H9 (cell line): Measurements from ENCODE around the gene PTPRN2. TPM values are rescaled to one million over a fixed set of nuclear protein-coding genes. Genes with fewer than 3 reads are reported as not detected.

Experiments used
- DNase-seq: peaks from one replicate; pipeline ENCODE4 v3.0.0-alpha.2; 2017
- H2AFZ ChIP-seq: one replicate; pipeline ENCODE4 v1.6.1; 2013; ENCODE audit warnings: mild to moderate bottlenecking, low read length, control low read depth, moderate library complexity
- H2AK5ac ChIP-seq: 2 replicates; pipeline ENCODE4 v1.6.1; 2013; ENCODE audit warnings: low read length, control low read depth, mixed read lengths; ENCODE audit not compliant: insufficient read length
- H2BK120ac ChIP-seq: one replicate; pipeline ENCODE4 v1.6.1; 2013; ENCODE audit warnings: low read depth, mild to moderate bottlenecking, low read length, control low read depth, inconsistent platforms; ENCODE audit not compliant: poor library complexity, severe bottlenecking
- H2BK12ac ChIP-seq: 2 replicates; pipeline ENCODE4 v1.6.1; 2013; ENCODE audit warnings: low read length, control low read depth, mixed read lengths, low read depth; ENCODE audit not compliant: insufficient read length
- H2BK15ac ChIP-seq: 2 replicates; pipeline ENCODE4 v1.6.1; 2013; ENCODE audit warnings: low read depth, low read length, control low read depth
- H2BK20ac ChIP-seq: one replicate; pipeline ENCODE4 v1.6.1; 2013; ENCODE audit warnings: low read depth, mild to moderate bottlenecking, low read length, control low read depth, inconsistent platforms; ENCODE audit not compliant: poor library complexity, severe bottlenecking
- H2BK5ac ChIP-seq: 2 replicates; pipeline ENCODE4 v1.6.1; 2013; ENCODE audit warnings: low read length, control low read depth, mixed read lengths; ENCODE audit not compliant: insufficient read length
- H3K14ac ChIP-seq: 2 replicates; pipeline ENCODE4 v1.6.1; 2013; ENCODE audit warnings: low read length, control low read depth; ENCODE audit not compliant: insufficient read depth
- H3K18ac ChIP-seq: 2 replicates; pipeline ENCODE4 v1.6.1; 2013; ENCODE audit warnings: low read depth, mild to moderate bottlenecking, mixed read lengths, low read length, control low read depth; ENCODE audit not compliant: insufficient read length
- H3K23ac ChIP-seq: 2 replicates; pipeline ENCODE4 v1.6.1; 2013; ENCODE audit warnings: low read length, control low read depth, mixed read lengths, low read depth; ENCODE audit not compliant: insufficient read length
- H3K23me2 ChIP-seq: 2 replicates; pipeline ENCODE4 v1.6.1; 2013; ENCODE audit warnings: low read depth, mild to moderate bottlenecking, mixed read lengths, low read length, control low read depth; ENCODE audit not compliant: insufficient read length, poor library complexity, severe bottlenecking
- H3K27ac ChIP-seq: 2 replicates; pipeline ENCODE4 v1.5.1; 2013; ENCODE audit warnings: low read length, control low read depth, mixed read lengths, low read depth; ENCODE audit not compliant: insufficient read length
- H3K27me3 ChIP-seq: 2 replicates; pipeline ENCODE4 v1.6.1; 2013; ENCODE audit warnings: low read length, control low read depth, inconsistent platforms; ENCODE audit not compliant: insufficient read depth
- H3K4ac ChIP-seq: 2 replicates; pipeline ENCODE4 v1.6.1; 2013; ENCODE audit warnings: low read depth, mild to moderate bottlenecking, control low read depth, inconsistent platforms, low read length, moderate library complexity
- H3K4me1 ChIP-seq: 2 replicates; pipeline ENCODE4 v1.6.1; 2013; ENCODE audit warnings: low read length, control low read depth, inconsistent platforms; ENCODE audit not compliant: insufficient read depth
- H3K4me2 ChIP-seq: 2 replicates; pipeline ENCODE4 v1.6.1; 2013; ENCODE audit warnings: low read length, control low read depth, mixed read lengths; ENCODE audit not compliant: insufficient read length, insufficient read depth
- H3K56ac ChIP-seq: 2 replicates; pipeline ENCODE4 v1.6.1; 2013; ENCODE audit warnings: low read depth, mild to moderate bottlenecking, mixed read lengths, low read length, control low read depth; ENCODE audit not compliant: insufficient read length
- H3K79me1 ChIP-seq: 2 replicates; pipeline ENCODE4 v1.6.1; 2013; ENCODE audit warnings: low read depth, mild to moderate bottlenecking, moderate library complexity, low read length, control low read depth, inconsistent platforms; ENCODE audit not compliant: insufficient read depth, poor library complexity, severe bottlenecking
- H3K79me2 ChIP-seq: 2 replicates; pipeline ENCODE4 v1.6.1; 2013; ENCODE audit warnings: low read length, control low read depth, inconsistent platforms; ENCODE audit not compliant: insufficient read depth
- H3K9ac ChIP-seq: 2 replicates; pipeline ENCODE4 v1.6.1; 2013; ENCODE audit warnings: low read length, control low read depth, mixed read lengths; ENCODE audit not compliant: insufficient read length; ENCODE audit errors: extremely low read depth
- H3K9me3 ChIP-seq: one replicate; pipeline ENCODE4 v1.6.1; 2013; ENCODE audit warnings: low read depth, low read length, inconsistent platforms; ENCODE audit not compliant: control insufficient read depth
- H3T11ph ChIP-seq: one replicate; pipeline ENCODE4 v1.6.1; 2013; ENCODE audit warnings: mild to moderate bottlenecking, low read length, control low read depth, inconsistent platforms
- H4K20me1 ChIP-seq: one replicate; pipeline ENCODE4 v1.6.1; 2013; ENCODE audit not compliant: control insufficient read depth, insufficient read length, insufficient read depth
- H4K5ac ChIP-seq: 2 replicates; pipeline ENCODE4 v1.6.1; 2013; ENCODE audit warnings: low read depth, mild to moderate bottlenecking, mixed read lengths, low read length, control low read depth; ENCODE audit not compliant: insufficient read length
- H4K8ac ChIP-seq: replicated peaks from 2 replicates; pipeline ENCODE4 v1.6.1; 2013; ENCODE audit warnings: low read length, control low read depth, mixed read lengths, low read depth; ENCODE audit not compliant: insufficient read length
- H4K91ac ChIP-seq: 2 replicates; pipeline ENCODE4 v1.6.1; 2013; ENCODE audit warnings: low read depth, mild to moderate bottlenecking, moderate library complexity, mixed read lengths, low read length, control low read depth; ENCODE audit not compliant: insufficient read length
- H3K27ac Mint-ChIP-seq, 3 experiments: 2 replicates in 2 of 3; 3 replicates in 1 of 3; pipeline ENCODE4 v1.8.0; 2020 to 2021; ENCODE audit warnings: mixed read lengths in 3 of 3, mild to moderate bottlenecking in 1 of 3, moderate library complexity in 1 of 3
- H3K27me3 Mint-ChIP-seq: 2 replicates; pipeline ENCODE4 v1.8.0; 2021; ENCODE audit warnings: low read depth, mild to moderate bottlenecking, moderate library complexity, mixed read lengths
- H3K36me3 Mint-ChIP-seq, 3 experiments: 2 replicates in 2 of 3; 3 replicates in 1 of 3; pipeline ENCODE4 v1.8.0; 2020 to 2021; ENCODE audit warnings: low read depth in 3 of 3, mixed read lengths in 3 of 3; ENCODE audit not compliant: insufficient read depth in 1 of 3
- H3K4me1 Mint-ChIP-seq, 2 experiments: 2 replicates each; pipeline ENCODE4 v1.8.0; 2020; ENCODE audit warnings: mixed read lengths in 2 of 2
- H3K4me3 Mint-ChIP-seq, 2 experiments: 2 replicates in 1 of 2; 3 replicates in 1 of 2; pipeline ENCODE4 v1.8.0; 2020 to 2021; ENCODE audit warnings: mild to moderate bottlenecking in 2 of 2, mixed read lengths in 2 of 2, moderate library complexity in 1 of 2
- H3K9me3 Mint-ChIP-seq, 2 experiments: 2 replicates in 1 of 2; 3 replicates in 1 of 2; pipeline ENCODE4 v1.8.0; 2020; ENCODE audit warnings: mild to moderate bottlenecking in 2 of 2, mixed read lengths in 2 of 2, moderate library complexity in 1 of 2
- CTCF ChIP-seq: fragments of 200-600 bp; sonication (generic); conservative IDR thresholded peaks from 3 replicates; pipeline ENCODE4 v1.8.0; 2021; ENCODE audit warnings: antibody characterized with exemption, mild to moderate bottlenecking
- WGBS: extraction: QIAGEN DNeasy Blood & Tissue Kit; methylation state at CpG from one replicate; pipeline ENCODE4 v1.1.7; 2013; ENCODE audit warnings: missing lambda C conversion rate, low lambda C conversion rate, mixed read lengths; ENCODE audit not compliant: insufficient read length; ENCODE audit errors: extremely low coverage; 5-methylcytosine and 5-hydroxymethylcytosine counted together
- total RNA-seq: library from RNA; stranded (reverse); gene quantifications from 2 replicates; pipeline ENCODE4 v1.2.1, GENCODE V29; 2021

PTPRN2 gene
- total RNA-seq, 1 experiment from 2014 or later = 5.2 TPM

- TF ChIP-seq CTCF = no peak
Measured at GRCh38 chr7:157515342-157516041, 1072.1 kb downstream of the PTPRN2 start.

More at GRCh38 chr7:157515342-157516041, 1072.1 kb downstream of the PTPRN2 start:
- H3K4me2 ChIP-seq = no peak overlapping the region
- no peaks in the 10 kb centered on the region for H3K27me3 ChIP-seq
- H4K91ac ChIP-seq = no peak overlapping the region
- H4K20me1 ChIP-seq = no peaks in the 10 kb centered on the region
- no peak overlapping the region for H2BK15ac ChIP-seq
- H3K79me2 ChIP-seq = no peaks in the 10 kb centered on the region
- H3K9ac ChIP-seq = no peak overlapping the region
- no peaks in the 10 kb centered on the region for H3K23me2 ChIP-seq
- no peak overlapping the region for H2AK5ac ChIP-seq
- no peak overlapping the region for H2BK12ac ChIP-seq
- no CpG with 5 or more reads among the region's 21 CpGs for WGBS
- Mint-ChIP-seq H3K27me3 (peaks cover 78% of the 10 kb centered on the region), H3K27ac (no peak overlapping the region), H3K4me1 (peaks cover 6 to 12% of the 10 kb centered on the region in 2 experiments; a peak in 3 of 4 replicates), H3K4me3 (no peak overlapping the region), H3K9me3 (peaks cover 0 to 7% of the 10 kb centered on the region in 2 experiments; a peak in 2 of 5 replicates), H3K36me3 (peaks cover 0 to 3% (median 0%) of the 10 kb centered on the region in 3 experiments; a peak in 1 of 7 replicates)
- H3K4me1 ChIP-seq = no peaks in the 10 kb centered on the region
- no peak overlapping the region for H4K8ac ChIP-seq
- no peak overlapping the region for H3K4ac ChIP-seq
- no peak overlapping the region for H3K18ac ChIP-seq
- no peak overlapping the region for H2BK20ac ChIP-seq
- H3K23ac ChIP-seq = no peak overlapping the region
- H3K9me3 ChIP-seq = no peaks in the 10 kb centered on the region
- H3K79me1 ChIP-seq = no peaks in the 10 kb centered on the region
- DNase-seq = no peak
- no peak overlapping the region for H2BK5ac ChIP-seq
- no peak overlapping the region for H4K5ac ChIP-seq
- no peak overlapping the region for H3T11ph ChIP-seq
- no peak overlapping the region for H3K14ac ChIP-seq
- H3K56ac ChIP-seq = no peak overlapping the region
- H2BK120ac ChIP-seq = no peak overlapping the region
- H3K27ac ChIP-seq = no peak overlapping the region
- H2AFZ ChIP-seq = no peak overlapping the region
